HL-60 (cell line): ENCODE measurements around the gene OR8B4.

Experiments used
- DNase-seq, 2 experiments: peaks; one replicate each; pipeline ENCODE4 v3.0.0-alpha.2; 2010 to 2020; ENCODE audit warnings: low read depth in 1 of 2, low spot score in 1 of 2
- H3K27ac ChIP-seq: fragments of 250-450 bp; sonication (Bioruptor Pico); replicated peaks from 2 replicates; pipeline ENCODE4 v1.5.1; 2020; ENCODE audit warnings: mild to moderate bottlenecking, moderate library complexity
- H3K27me3 ChIP-seq: fragments of 250-450 bp; sonication (Bioruptor Pico); 2 replicates; pipeline ENCODE4 v1.5.1; 2021; ENCODE audit warnings: mild to moderate bottlenecking, moderate library complexity; ENCODE audit not compliant: insufficient read depth, poor library complexity, severe bottlenecking
- H3K4me3 ChIP-seq: replicated peaks from 2 replicates; pipeline ENCODE4 v1.5.1; 2011; ENCODE audit warnings: mild to moderate bottlenecking, control low read depth, low read length; ENCODE audit not compliant: insufficient read depth
- CTCF ChIP-seq: IDR thresholded peaks from one replicate; pipeline ENCODE4 v1.5.1; 2011; ENCODE audit warnings: low read length, control low read depth, inconsistent platforms; ENCODE audit not compliant: insufficient read depth
- GABPA ChIP-seq: IDR thresholded peaks from 2 replicates; pipeline ENCODE4 v1.6.1; 2012; ENCODE audit warnings: low read depth
- POLR2AphosphoS5 ChIP-seq: IDR thresholded peaks from 2 replicates; pipeline ENCODE4 v1.6.1; 2012; ENCODE audit warnings: low read depth
- REST ChIP-seq: IDR thresholded peaks from 2 replicates; pipeline ENCODE4 v1.6.1; 2012; ENCODE audit warnings: low read depth; ENCODE audit not compliant: insufficient replicate concordance
- SPI1 ChIP-seq: IDR thresholded peaks from 2 replicates; pipeline ENCODE4 v1.6.1; 2012; ENCODE audit warnings: low read depth, mild to moderate bottlenecking, borderline replicate concordance

OR8B4 gene

GRCh38 chr11:124434699-124435098 lies 10.0 kb upstream of the OR8B4 start:
- H3K27me3 ChIP-seq: no peaks in the 10 kb centered on the region
- H3K4me3 ChIP-seq: no peak overlapping the region
- DNase-seq: no peak
- no peak overlapping the region for H3K27ac ChIP-seq
- TF ChIP-seq REST (no peak), SPI1 (no peak), POLR2AphosphoS5 (no peak), CTCF (no peak), GABPA (no peak)

GRCh38 chr11:124429599-124429998 lies 4.9 kb upstream of the OR8B4 start:
- H3K27me3 ChIP-seq: no peaks in the 10 kb centered on the region
- H3K4me3 ChIP-seq: no peak overlapping the region
- no peak for DNase-seq
- TF ChIP-seq SPI1: no peak
- no peak for TF ChIP-seq GABPA
- no peak for TF ChIP-seq REST
- TF ChIP-seq POLR2AphosphoS5: no peak
- TF ChIP-seq CTCF: no peak
- no peak overlapping the region for H3K27ac ChIP-seq

GRCh38 chr11:124421043-124421442 lies 3.6 kb downstream of the OR8B4 start:
- DNase-seq: no peak
- no peak overlapping the region for H3K4me3 ChIP-seq
- no peak for TF ChIP-seq POLR2AphosphoS5
- no peak for TF ChIP-seq SPI1
- no peak for TF ChIP-seq REST
- TF ChIP-seq CTCF: no peak
- TF ChIP-seq GABPA: no peak

More at GRCh38 chr11:124421043-124421442, 3.6 kb downstream of the OR8B4 start:
- Histone ChIP-seq H3K27ac (no peak overlapping the region), H3K27me3 (peaks cover 18% of the 10 kb centered on the region)
